HL-60 (cell line): ENCODE data around the gene NLRP3.

ENCODE experiments used
- POLR2AphosphoS5 ChIP-seq: IDR thresholded peaks from 2 replicates; pipeline ENCODE4 v1.6.1; 2012; ENCODE audit warnings: low read depth
- TF ChIP-seq, protein P1 (sequence below): IDR thresholded peaks from one replicate; pipeline ENCODE4 v1.5.1; 2011; ENCODE audit warnings: low read length, control low read depth, inconsistent platforms; ENCODE audit not compliant: insufficient read depth
- TF ChIP-seq, protein P2 (sequence below): IDR thresholded peaks from 2 replicates; pipeline ENCODE4 v1.6.1; 2012; ENCODE audit warnings: low read depth; ENCODE audit not compliant: insufficient replicate concordance

DNA sequence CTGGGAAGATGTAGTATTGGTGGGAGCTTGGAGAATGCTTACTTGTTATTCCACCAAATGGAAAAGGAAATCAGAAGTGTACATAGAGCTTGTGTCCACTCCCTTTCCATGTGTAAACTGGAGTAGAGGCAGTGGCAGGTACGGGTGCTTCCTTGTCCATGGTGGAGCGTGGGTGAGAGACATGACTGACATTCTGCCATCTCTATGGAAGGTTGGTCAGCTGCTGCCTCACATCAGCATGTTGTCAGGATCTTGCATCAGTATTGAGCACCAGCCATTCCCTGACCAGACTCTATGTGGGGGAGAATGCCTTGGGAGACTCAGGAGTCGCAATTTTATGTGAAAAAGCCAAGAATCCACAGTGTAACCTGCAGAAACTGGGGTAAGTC lies 19.8 kb downstream of the NLRP3 start:
- TF ChIP-seq, protein P1, sequence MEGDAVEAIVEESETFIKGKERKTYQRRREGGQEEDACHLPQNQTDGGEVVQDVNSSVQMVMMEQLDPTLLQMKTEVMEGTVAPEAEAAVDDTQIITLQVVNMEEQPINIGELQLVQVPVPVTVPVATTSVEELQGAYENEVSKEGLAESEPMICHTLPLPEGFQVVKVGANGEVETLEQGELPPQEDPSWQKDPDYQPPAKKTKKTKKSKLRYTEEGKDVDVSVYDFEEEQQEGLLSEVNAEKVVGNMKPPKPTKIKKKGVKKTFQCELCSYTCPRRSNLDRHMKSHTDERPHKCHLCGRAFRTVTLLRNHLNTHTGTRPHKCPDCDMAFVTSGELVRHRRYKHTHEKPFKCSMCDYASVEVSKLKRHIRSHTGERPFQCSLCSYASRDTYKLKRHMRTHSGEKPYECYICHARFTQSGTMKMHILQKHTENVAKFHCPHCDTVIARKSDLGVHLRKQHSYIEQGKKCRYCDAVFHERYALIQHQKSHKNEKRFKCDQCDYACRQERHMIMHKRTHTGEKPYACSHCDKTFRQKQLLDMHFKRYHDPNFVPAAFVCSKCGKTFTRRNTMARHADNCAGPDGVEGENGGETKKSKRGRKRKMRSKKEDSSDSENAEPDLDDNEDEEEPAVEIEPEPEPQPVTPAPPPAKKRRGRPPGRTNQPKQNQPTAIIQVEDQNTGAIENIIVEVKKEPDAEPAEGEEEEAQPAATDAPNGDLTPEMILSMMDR, result no peak
- no peak for TF ChIP-seq POLR2AphosphoS5
- TF ChIP-seq, protein P2, sequence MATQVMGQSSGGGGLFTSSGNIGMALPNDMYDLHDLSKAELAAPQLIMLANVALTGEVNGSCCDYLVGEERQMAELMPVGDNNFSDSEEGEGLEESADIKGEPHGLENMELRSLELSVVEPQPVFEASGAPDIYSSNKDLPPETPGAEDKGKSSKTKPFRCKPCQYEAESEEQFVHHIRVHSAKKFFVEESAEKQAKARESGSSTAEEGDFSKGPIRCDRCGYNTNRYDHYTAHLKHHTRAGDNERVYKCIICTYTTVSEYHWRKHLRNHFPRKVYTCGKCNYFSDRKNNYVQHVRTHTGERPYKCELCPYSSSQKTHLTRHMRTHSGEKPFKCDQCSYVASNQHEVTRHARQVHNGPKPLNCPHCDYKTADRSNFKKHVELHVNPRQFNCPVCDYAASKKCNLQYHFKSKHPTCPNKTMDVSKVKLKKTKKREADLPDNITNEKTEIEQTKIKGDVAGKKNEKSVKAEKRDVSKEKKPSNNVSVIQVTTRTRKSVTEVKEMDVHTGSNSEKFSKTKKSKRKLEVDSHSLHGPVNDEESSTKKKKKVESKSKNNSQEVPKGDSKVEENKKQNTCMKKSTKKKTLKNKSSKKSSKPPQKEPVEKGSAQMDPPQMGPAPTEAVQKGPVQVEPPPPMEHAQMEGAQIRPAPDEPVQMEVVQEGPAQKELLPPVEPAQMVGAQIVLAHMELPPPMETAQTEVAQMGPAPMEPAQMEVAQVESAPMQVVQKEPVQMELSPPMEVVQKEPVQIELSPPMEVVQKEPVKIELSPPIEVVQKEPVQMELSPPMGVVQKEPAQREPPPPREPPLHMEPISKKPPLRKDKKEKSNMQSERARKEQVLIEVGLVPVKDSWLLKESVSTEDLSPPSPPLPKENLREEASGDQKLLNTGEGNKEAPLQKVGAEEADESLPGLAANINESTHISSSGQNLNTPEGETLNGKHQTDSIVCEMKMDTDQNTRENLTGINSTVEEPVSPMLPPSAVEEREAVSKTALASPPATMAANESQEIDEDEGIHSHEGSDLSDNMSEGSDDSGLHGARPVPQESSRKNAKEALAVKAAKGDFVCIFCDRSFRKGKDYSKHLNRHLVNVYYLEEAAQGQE, result no peak
